T-cell (primary cell): ENCODE measurements around the gene DHX15. TPM values are rescaled to one million over a fixed set of nuclear protein-coding genes. Genes with fewer than 3 reads are reported as not detected.
A peak's percentile ranks its signal among the peaks of the same experiment; 100 is the strongest.

Experiments used
- ATAC-seq, 4 experiments: fragments of 200-7000 bp in 3 of 4; fragments of 150-1000 bp in 1 of 4; cut with Tn5 transposase; replicated peaks in 1 of 4; 1 replicate in 3 of 4; 2 replicates in 1 of 4; pipeline ENCODE4 v1.10.0; 2021; ENCODE audit warnings: moderate library complexity in 3 of 4, mild to moderate bottlenecking in 2 of 4, moderate number of reproducible peaks in 1 of 4
- CTCF ChIA-PET, 2 donors: fragments of 300-600 bp; sonication (Branson Sonifier 250); formaldehyde crosslinking; loops; one replicate each; lab custom pipeline; 2022; ENCODE audit warnings: antibody characterized with exemption in 2 of 2; lab: Charles Lee
- POLR2A ChIA-PET, 2 donors: fragments of 300-600 bp; sonication (Branson Sonifier 250); formaldehyde crosslinking; loops; one replicate each; lab custom pipeline; 2022; ENCODE audit warnings: antibody characterized with exemption in 2 of 2; lab: Charles Lee
- DNase-seq, 35 experiments: peaks; one replicate each; pipeline versions ENCODE4 v3.0.0 to v3.0.0-alpha.2; 2013 to 2023
- H3K27ac ChIP-seq: one replicate; pipeline ENCODE4 v1.5.1; 2013; ENCODE audit warnings: low read length
- H3K27me3 ChIP-seq, 2 experiments: replicated peaks in 1 of 2; 1 replicate in 1 of 2; 2 replicates in 1 of 2; pipeline versions ENCODE4 v1.6.1 to v1.7.0; 2013; ENCODE audit warnings: low read length in 1 of 2, mixed read lengths in 1 of 2; ENCODE audit not compliant: control insufficient read depth in 2 of 2, insufficient read depth in 2 of 2; ENCODE audit errors: extremely low read depth in 1 of 2
- H3K36me3 ChIP-seq, 2 donors: 1 replicate in 1 of 2; 2 replicates in 1 of 2; pipeline versions ENCODE4 v1.6.1 to v1.7.0; 2013; ENCODE audit warnings: low read length in 1 of 2; ENCODE audit not compliant: control insufficient read depth in 2 of 2, insufficient read depth in 1 of 2; ENCODE audit errors: extremely low read depth in 1 of 2
- H3K4me1 ChIP-seq, 2 experiments: 1 replicate in 1 of 2; 2 replicates in 1 of 2; pipeline versions ENCODE4 v1.6.1 to v1.7.0; 2013; ENCODE audit warnings: low read length in 2 of 2, mixed read lengths in 1 of 2; ENCODE audit not compliant: insufficient read depth in 2 of 2, control insufficient read depth in 1 of 2; ENCODE audit errors: extremely low read depth in 1 of 2
- H3K4me3 ChIP-seq, 2 donors: 1 replicate in 1 of 2; 2 replicates in 1 of 2; pipeline versions ENCODE4 v1.5.1 to v1.7.0; 2013; ENCODE audit warnings: mild to moderate bottlenecking in 2 of 2, low read length in 1 of 2, moderate library complexity in 1 of 2; ENCODE audit not compliant: control insufficient read depth in 1 of 2; ENCODE audit errors: extremely low read depth in 1 of 2
- H3K9me3 ChIP-seq: 2 replicates; pipeline ENCODE4 v1.7.0; 2013
- H3K27ac Mint-ChIP-seq, 2 donors: one replicate each; pipeline ENCODE4 v1.8.0; 2020 to 2021; ENCODE audit warnings: mild to moderate bottlenecking in 2 of 2, mixed read lengths in 2 of 2
- H3K27me3 Mint-ChIP-seq, 2 donors: one replicate each; pipeline ENCODE4 v1.8.0; 2021 to 2022; ENCODE audit warnings: mixed read lengths in 2 of 2
- H3K36me3 Mint-ChIP-seq: one replicate; pipeline ENCODE4 v1.8.0; 2021; ENCODE audit warnings: mixed read lengths
- H3K4me1 Mint-ChIP-seq, 3 donors: one replicate each; pipeline ENCODE4 v1.8.0; 2020 to 2022; ENCODE audit warnings: mixed read lengths in 3 of 3, mild to moderate bottlenecking in 1 of 3
- H3K4me3 Mint-ChIP-seq, 3 donors: one replicate each; pipeline ENCODE4 v1.8.0; 2020 to 2022; ENCODE audit warnings: mild to moderate bottlenecking in 3 of 3, mixed read lengths in 3 of 3, moderate library complexity in 3 of 3
- H3K9me3 Mint-ChIP-seq, 3 donors: one replicate each; pipeline ENCODE4 v1.8.0; 2020 to 2022; ENCODE audit warnings: mixed read lengths in 3 of 3
- WGBS: methylation state at CpG from one replicate; pipeline ENCODE4 v1.1.5; 2013; ENCODE audit warnings: missing lambda C conversion rate; ENCODE audit not compliant: insufficient coverage; 5-methylcytosine and 5-hydroxymethylcytosine counted together
- total RNA-seq, 35 experiments: library from RNA in 6 of 35; stranded (reverse) in 6 of 35; fragments of 120-200 nt in 1 of 35; gene quantifications; one replicate each; pipeline versions ENCODE4 v1.2.1 to v1.2.4 and lab custom pipeline; 2013 to 2026

The DHX15 gene
- total RNA-seq, 5 donors from 2014 or later (not counting 1 experiment from before 2014, with no cell fraction given), result 116 to 174 (median 121) TPM

DNA sequence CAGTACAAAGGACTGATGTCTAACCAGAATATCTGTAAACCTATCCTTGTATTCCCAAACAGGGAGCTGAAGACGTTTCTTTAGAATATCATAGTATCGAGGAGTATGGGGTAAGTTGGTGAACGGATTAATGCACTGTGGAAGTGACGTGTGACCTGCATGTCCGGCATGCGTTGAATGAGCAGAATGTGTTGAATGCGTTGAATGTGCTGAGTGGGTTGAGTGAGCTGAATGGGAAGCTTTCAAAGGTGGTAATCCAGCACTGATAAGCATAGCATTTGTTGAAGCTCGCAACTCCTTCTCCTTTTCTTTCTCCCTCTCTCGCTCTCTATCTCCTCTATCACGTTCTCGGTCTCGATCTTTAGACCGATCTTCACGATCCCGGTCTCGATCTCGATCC lies 8.1 kb downstream of the DHX15 start:
- ATAC-seq (no peak), DNase-seq (no peak)
- Histone ChIP-seq H3K27ac (no peak overlapping the region), H3K36me3 (peaks cover 4 to 40% of the 10 kb centered on the region in 2 donors), H3K27me3 (no peaks in the 10 kb centered on the region), H3K9me3 (no peaks in the 10 kb centered on the region), H3K4me1 (peaks cover 12 to 26% of the 10 kb centered on the region in 2 experiments), H3K4me3 (no peak overlapping the region)
- ChIA-PET CTCF (no interaction called here), POLR2A (no interaction called here)
- H3K27ac Mint-ChIP-seq, result no peak overlapping the region
- H3K9me3 Mint-ChIP-seq, result no peaks in the 10 kb centered on the region
- H3K36me3 Mint-ChIP-seq, result peaks cover 52% of the 10 kb centered on the region
- peak overlapping the region in 1 of 3 donors; percentile 29 for H3K4me3 Mint-ChIP-seq
- no peaks in the 10 kb centered on the region for H3K27me3 Mint-ChIP-seq
- peaks cover 82 to 91% (median 84%) of the 10 kb centered on the region in 3 donors for H3K4me1 Mint-ChIP-seq
- WGBS, result 95% methylated on average over 7 of the region's 17 CpGs

DNA sequence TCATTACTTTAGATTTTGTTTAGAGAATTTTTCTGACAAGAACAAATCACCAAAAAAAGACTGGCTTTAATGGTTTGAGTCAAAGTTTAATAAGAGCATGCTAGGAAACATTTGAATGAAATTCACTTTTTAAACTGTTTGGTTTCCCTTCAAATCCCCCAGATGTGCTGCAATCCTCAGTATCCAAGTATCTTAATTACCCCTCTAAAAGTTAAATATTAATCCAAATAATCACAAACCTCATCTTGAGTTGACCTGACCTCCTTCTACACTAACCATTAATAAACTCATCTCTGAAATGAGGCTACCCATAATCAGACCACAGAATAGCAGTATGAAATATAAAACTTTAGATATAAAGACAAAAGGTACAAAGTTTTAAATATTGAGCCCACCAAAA lies 10.1 kb downstream of the DHX15 start:
- H3K4me3 Mint-ChIP-seq, result peak overlapping the region in 1 of 3 donors; percentile 12
- no peak overlapping the region for H3K4me3 ChIP-seq
- H3K27ac Mint-ChIP-seq, result no peak overlapping the region
- ChIA-PET CTCF (no interaction called here), POLR2A (interaction anchor here (0.6 to 1.3 kb wide), 4 partner anchors 9 to 582 kb away, joined by 3 to 8 read pairs (median 6); no protein-coding TSS in a partner anchor)
- DNase-seq, result no peak
- H3K27me3 Mint-ChIP-seq, result no peaks in the 10 kb centered on the region
- H3K9me3 ChIP-seq, result no peaks in the 10 kb centered on the region
- H3K4me1 ChIP-seq, result peaks cover 12 to 14% of the 10 kb centered on the region in 2 experiments
- no peak overlapping the region for H3K27ac ChIP-seq
- no peaks in the 10 kb centered on the region for H3K27me3 ChIP-seq
- H3K36me3 Mint-ChIP-seq, result peaks cover 64% of the 10 kb centered on the region
- no peaks in the 10 kb centered on the region for H3K9me3 Mint-ChIP-seq
- H3K36me3 ChIP-seq, result peaks cover 0 to 54% of the 10 kb centered on the region in 2 donors
- no peak for ATAC-seq
- H3K4me1 Mint-ChIP-seq, result peaks cover 87 to 94% (median 87%) of the 10 kb centered on the region in 3 donors

- no peaks in the 10 kb centered on the region for H3K9me3 Mint-ChIP-seq
- no peak overlapping the region for H3K27ac Mint-ChIP-seq
- peaks cover 85 to 94% (median 85%) of the 10 kb centered on the region in 3 donors for H3K4me1 Mint-ChIP-seq
Observed at GRCh38 chr4:24573582-24573981, 10.8 kb downstream of the DHX15 start.

DNA sequence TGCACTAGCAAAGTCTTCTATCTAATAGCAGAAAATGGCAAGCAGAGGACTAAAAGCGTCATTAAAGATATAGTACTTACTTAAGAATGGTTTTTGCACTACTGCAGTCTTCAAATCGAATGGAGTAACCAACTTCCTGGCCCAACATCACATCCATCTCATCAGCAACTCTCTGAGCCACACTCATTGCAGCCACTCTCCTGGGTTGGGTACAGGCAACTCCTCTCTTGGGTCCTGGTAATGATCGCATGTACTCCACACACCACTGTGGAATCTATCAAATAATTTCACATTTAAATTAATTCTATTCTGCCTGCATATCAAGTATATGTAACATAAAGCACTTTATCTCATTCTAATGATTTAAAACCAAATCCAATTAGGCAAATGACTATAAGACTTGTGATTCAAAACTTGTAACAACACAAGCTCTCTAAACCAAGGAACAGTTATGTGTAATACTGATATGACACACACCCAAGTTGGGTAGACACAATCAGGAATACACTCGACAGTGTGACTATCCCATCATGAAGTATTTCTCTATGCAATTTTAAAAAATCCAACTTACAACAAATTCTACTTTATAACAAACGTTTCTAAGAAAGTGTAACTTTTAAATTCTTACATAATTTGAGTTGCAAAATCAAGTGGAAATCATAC lies 13.6 kb downstream of the DHX15 start:
- Histone ChIP-seq H3K27me3 (no peaks in the 10 kb centered on the region), H3K9me3 (no peaks in the 10 kb centered on the region), H3K27ac (no peak overlapping the region), H3K36me3 (peaks cover 0 to 53% of the 10 kb centered on the region in 2 donors), H3K4me1 (peaks cover 10 to 17% of the 10 kb centered on the region in 2 experiments), H3K4me3 (no peak overlapping the region)
- Mint-ChIP-seq H3K4me3 (peak overlapping the region in 1 of 3 donors; percentile 6), H3K9me3 (no peaks in the 10 kb centered on the region), H3K27me3 (no peaks in the 10 kb centered on the region), H3K4me1 (peaks cover 78 to 89% (median 80%) of the 10 kb centered on the region in 3 donors), H3K27ac (peak overlapping the region in 1 of 2 donors; percentile 29), H3K36me3 (peaks cover 70% of the 10 kb centered on the region)
- ATAC-seq (peak in 1 of 4 experiments; percentile 37), DNase-seq (no peak)
- 0% methylated on average over 1 of the region's 5 CpGs for WGBS
- ChIA-PET CTCF (interaction anchor here in 1 of 2 donors (0.9 kb wide), 1 partner anchor 10 kb away, joined by 3 read pairs; no protein-coding TSS in a partner anchor), POLR2A (no interaction called here)

More at GRCh38 chr4:24573582-24573981, 10.8 kb downstream of the DHX15 start:
- Mint-ChIP-seq H3K4me3 (peak overlapping the region in 1 of 3 donors; percentile 27), H3K27me3 (no peaks in the 10 kb centered on the region), H3K36me3 (peaks cover 68% of the 10 kb centered on the region)
- DNase-seq (no peak), ATAC-seq (no peak)
- Histone ChIP-seq H3K4me1 (peaks cover 10 to 13% of the 10 kb centered on the region in 2 experiments), H3K36me3 (peaks cover 0 to 54% of the 10 kb centered on the region in 2 donors), H3K27me3 (no peaks in the 10 kb centered on the region), H3K4me3 (no peak overlapping the region), H3K9me3 (no peaks in the 10 kb centered on the region), H3K27ac (no peak overlapping the region)
- POLR2A ChIA-PET, result interaction anchor here in 1 of 2 donors (0.9 to 1.3 kb wide), 2 partner anchors 9 kb away, joined by 4 to 6 read pairs; no protein-coding TSS in a partner anchor
- 100% methylated on average over 1 of the region's 2 CpGs for WGBS
- CTCF ChIA-PET, result interaction anchor here (1.1 kb wide), 2 partner anchors 11 to 23 kb away, joined by 3 to 4 read pairs; partner anchors contain the start of gene DHX15 (in 1 of the 2)

- Histone ChIP-seq H3K4me1 (peaks cover 13 to 18% of the 10 kb centered on the region in 2 experiments), H3K4me3 (no peak overlapping the region), H3K27me3 (no peaks in the 10 kb centered on the region), H3K9me3 (no peaks in the 10 kb centered on the region), H3K27ac (no peak overlapping the region), H3K36me3 (peaks cover 0 to 51% of the 10 kb centered on the region in 2 donors)
- ChIA-PET POLR2A (no interaction called here), CTCF (interaction anchor here (0.6 to 0.9 kb wide), 3 partner anchors 10 to 1891 kb away, joined by 3 to 4 read pairs (median 3); no protein-coding TSS in a partner anchor)
- Mint-ChIP-seq H3K27me3 (no peaks in the 10 kb centered on the region), H3K9me3 (no peaks in the 10 kb centered on the region), H3K36me3 (peaks cover 68% of the 10 kb centered on the region), H3K4me1 (peaks cover 78 to 89% (median 80%) of the 10 kb centered on the region in 3 donors), H3K4me3 (peak overlapping the region in 1 of 3 donors; percentile 6), H3K27ac (no peak overlapping the region)
- no peak for ATAC-seq
- WGBS, result no CpG with 5 or more reads among the region's 1 CpG
- no peak for DNase-seq
Observed at GRCh38 chr4:24570172-24570571, 14.2 kb downstream of the DHX15 start.

DNA sequence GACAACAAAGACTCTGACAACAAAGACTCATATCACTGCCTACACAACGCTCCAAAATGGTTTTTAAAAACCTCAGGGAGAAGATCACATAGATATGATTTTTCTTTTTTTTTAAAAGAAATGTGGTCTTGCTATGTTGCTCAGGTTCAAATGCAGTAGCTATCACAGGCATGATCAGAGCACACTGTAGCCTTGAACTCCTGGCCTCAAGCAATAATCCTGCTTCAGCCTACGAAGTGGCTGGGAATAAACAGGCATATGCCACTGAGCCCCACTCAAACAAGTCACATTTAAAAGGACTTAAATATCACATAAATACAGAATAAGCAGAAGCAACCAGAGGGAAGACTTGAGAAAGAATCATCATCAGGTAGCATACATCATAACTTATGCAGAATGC lies 14.7 kb downstream of the DHX15 start:
- Histone ChIP-seq H3K9me3 (no peaks in the 10 kb centered on the region), H3K27ac (no peak overlapping the region), H3K36me3 (peaks cover 0 to 47% of the 10 kb centered on the region in 2 donors), H3K27me3 (no peaks in the 10 kb centered on the region), H3K4me3 (no peak overlapping the region), H3K4me1 (peaks cover 16 to 18% of the 10 kb centered on the region in 2 experiments)
- ChIA-PET POLR2A (no interaction called here), CTCF (interaction anchor here (0.6 to 0.9 kb wide), 3 partner anchors 9 to 1892 kb away, joined by 3 to 4 read pairs (median 3); no protein-coding TSS in a partner anchor)
- Mint-ChIP-seq H3K4me1 (peaks cover 82 to 90% (median 84%) of the 10 kb centered on the region in 3 donors), H3K27ac (no peak overlapping the region), H3K4me3 (peak overlapping the region in 2 of 3 donors; percentile 6 to 31), H3K36me3 (peaks cover 65% of the 10 kb centered on the region), H3K27me3 (no peaks in the 10 kb centered on the region), H3K9me3 (no peaks in the 10 kb centered on the region)
- 50% methylated on average over 1 of the region's 2 CpGs for WGBS
- ATAC-seq (no peak), DNase-seq (no peak)
